GM19025 (cell line): ENCODE measurements around the gene PTPRN2.
"Not testable (repeated sequence)": the region's sequence is repeated elsewhere in the genome, so short reads cannot be mapped to it uniquely, and the experiment has no call there.

ENCODE experiments used
- ATAC-seq: cut with Tn5 transposase; IDR thresholded peaks from one replicate; pipeline ENCODE4 v1.9.1; 2021; ENCODE audit warnings: mild to moderate bottlenecking, low read depth, moderate library complexity; ENCODE audit not compliant: unreplicated experiment

The PTPRN2 gene

DNA sequence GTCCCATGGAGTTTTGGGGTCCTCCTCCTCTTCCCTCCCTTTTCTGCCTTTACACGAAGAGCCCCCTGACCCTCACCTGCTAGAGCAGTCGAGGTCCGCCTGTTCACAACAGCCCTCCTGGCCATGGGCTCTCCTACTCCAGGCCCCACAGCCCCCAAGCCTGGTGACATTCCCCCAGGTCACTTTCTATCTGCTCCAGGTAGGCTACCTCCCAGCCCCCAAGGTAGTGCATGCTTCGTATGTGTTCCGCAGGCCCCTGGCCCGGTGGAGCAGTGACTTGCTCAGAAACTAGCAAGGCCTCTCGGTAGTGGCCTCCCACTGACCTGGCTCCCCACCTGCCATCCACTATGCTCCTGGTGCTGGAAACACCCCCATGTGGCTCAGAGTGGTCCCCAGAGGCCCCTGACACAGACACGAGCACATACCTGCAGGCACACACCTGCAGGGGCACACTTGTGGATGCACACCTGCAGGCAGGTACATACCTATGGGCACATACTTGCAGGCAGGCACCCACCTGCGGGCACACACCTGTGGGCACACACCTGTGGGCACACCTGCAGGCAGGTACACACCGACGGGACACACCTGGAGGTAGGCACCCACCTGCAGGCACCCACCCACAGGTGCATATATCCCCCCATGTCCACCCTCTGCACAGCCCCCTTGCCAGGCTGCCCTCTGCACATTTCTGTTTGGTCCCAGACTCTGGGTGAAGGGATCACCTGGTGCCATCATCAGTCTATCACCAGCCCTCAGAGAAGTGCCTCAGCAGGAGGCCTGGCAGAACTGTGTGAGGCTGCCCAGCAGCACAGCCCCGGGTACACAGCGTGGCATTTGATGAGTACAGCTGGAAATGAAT lies 322.5 kb downstream of the PTPRN2 start:
- no peak for ATAC-seq

DNA sequence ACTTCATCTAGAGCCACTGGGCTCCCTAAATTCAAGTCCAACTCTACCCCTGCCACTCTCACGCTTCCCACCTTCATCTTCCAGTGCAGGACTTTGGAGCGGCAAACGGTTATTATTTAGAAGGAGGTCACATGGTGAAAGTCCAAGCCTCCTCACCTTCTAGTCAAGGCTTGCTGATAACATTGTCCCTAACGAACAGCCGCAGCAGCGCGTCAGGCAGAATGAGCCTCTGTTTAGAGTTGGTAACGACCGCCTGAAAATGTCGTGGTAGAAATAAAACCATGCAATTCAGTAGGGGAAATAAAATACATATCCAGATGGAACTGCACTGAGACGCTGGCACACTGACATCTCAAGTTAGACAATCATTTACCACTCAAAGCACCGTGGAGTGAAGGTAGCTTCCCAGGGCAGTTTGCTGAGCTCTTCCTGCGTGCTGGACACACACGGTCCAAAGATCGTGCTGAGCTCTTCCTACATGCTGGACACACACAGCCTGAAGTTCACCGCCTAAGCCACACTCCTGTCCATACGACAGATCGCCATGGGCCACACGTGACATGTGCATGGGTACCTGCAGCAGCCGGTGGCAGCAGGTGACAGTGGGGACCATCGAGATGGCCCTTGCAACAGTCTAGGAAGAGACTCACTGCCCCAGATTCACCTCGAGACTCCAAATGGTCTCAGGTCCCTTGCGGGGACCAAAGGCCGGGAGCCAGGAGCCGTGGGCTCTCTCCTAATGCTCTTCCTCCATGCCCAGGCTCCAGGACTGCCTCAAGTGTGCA lies 323.5 kb downstream of the PTPRN2 start:
- ATAC-seq = no peak

DNA sequence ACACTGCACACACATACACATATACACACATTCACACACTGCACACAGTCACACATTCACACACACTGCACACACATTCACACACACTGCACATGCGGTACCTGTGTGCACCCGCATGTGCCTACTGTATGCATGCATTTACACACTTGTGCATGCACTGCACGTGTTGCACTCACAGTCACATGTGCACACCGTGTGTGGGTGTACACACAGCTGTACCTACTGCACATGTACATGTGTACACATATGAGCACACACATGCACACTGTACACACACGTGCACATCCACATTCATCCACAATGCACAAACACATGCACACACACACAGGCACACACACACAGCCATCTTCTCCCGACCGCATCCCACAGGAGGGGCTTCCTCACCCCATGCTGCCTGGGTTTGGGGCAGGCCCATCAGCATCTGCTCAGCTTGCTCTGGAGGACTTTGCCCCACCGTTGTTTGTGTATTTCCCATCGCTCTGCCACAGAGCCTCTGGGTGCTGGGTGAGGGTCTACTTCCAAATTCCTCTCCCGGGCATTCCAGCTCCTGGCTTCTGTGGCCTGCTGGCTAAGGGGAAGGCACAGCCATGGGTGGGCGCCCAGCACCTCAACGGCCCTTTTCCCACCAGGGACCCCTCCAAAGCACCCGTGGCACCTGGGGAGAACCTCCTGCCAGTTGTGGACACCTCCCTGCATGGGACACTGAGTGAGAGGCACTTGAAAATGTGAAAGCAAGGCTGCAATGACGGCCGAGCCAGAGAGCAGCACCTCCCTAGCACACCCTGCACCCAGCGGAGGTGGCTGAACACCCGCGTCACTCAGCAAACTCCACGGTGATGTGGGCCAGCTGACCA lies 324.3 kb downstream of the PTPRN2 start:
- ATAC-seq = no peak

DNA sequence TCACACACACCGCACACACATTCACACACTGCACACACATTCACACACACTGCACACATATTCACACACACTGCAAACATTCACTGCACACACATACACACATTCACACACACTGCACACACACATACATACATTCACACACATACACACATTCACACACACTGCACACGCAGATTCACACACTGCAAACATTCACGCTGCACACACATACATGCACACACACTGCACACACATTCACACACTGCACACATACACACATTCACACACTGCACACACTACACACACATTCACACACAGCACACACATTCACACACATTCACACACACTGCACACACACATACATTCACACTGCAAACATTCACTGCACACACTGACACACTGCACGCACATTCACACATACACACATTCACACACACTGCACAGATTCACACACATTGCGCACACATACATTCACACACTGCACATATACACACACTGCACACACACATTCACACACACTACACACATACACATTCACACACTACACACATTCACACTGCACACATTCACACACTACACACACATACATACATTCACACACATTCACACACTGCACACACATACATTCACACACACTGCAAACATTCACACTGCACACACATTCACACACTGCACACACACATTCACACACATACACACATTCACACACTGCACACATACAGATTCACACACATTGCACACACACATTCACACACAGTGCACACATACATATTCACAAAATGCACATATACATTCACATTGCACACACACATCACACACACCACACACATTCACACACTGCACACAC lies 325.1 kb downstream of the PTPRN2 start:
- no peak for ATAC-seq

DNA sequence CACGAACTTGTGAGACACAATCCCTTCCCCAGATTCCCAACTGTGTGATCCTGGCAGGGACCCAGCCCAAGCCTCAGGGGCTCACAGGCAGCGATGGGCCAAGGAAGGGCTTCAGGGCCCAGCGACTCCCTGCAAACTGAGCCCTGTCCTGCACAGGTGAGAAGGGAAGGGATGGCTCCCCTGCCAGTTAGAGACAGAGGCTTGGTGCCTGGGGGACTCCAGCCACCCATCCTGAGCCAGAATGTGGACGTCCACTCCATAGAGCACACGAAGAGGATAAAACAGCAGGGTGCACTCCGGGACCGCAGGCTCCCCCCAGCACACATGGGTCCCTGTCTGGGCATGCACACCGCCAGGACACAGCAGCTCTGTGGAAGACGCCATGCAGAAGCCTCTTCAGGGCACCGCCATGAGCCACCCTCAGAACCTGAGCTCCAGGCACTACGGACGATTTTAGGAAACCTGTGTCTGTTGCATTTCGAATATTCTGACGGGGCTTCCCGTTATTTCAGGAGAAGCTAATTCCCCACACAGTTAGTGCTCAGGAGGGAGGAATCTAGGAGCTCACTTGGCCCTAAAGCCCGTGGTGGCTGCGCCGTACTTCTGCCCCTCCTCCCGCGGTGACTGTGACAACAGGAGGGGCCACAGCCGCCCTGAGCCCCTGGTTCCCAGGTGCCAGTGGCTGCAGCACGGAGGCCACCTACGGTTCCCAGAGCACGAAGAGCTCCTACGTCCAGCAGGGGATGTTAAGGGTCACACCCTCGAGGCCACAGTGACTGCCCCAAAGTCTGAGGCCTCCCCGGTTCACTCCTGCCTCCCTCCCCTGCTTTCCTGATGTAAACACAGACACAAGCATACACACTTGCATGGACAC lies 326.0 kb downstream of the PTPRN2 start:
- ATAC-seq = no peak

DNA sequence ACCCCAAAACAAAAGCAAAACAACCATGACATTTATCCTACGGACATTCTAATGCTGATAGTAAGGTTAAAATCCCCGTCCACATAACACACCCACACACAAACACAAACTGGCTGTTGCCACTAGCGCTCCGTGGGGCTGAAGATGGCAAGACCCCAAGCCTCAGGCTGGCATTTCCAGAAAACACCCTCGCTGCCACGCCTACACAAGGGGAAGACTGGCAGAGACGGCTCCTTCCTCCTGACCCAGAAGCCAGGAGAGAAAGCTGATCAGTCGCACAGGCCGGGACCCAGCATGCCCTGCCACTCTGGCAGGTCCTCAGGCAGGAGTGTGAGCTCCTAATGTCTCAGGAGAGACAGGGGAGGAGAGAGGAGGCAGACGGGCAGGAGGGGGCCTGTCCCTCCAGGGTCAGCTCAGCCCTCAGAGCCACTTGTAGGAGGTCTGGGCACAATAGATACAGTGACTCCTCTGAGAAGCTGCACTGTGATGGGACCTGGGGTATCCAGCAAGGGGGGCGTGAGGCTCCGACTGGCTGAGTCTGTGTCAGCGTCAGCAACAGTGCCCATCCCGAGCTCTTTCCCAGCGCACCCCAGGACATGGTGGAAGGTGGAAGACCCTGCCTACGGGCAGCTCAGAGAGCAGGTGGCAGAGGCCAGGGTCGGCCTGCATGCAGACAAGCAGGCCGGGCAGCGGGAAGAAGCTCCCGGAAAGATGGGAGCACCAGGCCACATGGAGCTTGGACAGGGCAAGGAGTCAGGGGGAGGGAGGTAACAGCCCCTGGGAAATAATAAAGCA lies 326.9 kb downstream of the PTPRN2 start:
- ATAC-seq = no peak

DNA sequence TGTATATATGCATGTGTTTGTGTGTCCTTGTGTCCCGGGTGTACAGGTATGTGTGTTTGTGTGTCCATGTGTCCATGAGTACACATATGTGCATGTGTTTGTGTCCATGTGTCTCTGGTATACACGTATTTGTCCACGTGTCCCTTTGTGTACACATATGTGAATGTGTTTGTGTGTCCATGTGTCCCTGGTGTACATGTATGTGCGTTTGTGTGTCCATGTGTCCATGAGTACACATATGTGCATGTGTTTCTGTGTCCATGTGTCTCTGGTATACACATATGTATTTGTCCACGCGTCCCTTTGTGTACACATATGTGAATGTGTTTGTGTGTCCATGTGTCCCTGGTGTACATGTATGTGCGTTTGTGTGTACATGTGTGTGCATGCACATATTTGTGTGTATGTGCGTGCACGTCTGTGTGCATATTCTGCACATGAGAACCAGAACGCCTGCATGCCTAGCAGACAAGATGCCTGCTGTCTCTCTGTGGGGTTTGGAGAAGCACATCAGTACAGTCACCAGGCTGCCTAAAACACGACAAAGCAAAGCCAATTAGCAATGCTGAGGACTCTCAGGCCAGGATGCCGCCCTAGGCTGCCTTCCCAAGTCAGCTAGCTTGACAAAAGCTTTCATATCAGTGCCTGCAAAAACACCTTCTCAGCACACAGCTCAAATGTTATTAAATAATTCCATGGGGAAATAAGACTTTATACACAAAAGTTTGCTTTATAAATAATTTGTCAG lies 327.8 kb downstream of the PTPRN2 start:
- ATAC-seq = no peak

DNA sequence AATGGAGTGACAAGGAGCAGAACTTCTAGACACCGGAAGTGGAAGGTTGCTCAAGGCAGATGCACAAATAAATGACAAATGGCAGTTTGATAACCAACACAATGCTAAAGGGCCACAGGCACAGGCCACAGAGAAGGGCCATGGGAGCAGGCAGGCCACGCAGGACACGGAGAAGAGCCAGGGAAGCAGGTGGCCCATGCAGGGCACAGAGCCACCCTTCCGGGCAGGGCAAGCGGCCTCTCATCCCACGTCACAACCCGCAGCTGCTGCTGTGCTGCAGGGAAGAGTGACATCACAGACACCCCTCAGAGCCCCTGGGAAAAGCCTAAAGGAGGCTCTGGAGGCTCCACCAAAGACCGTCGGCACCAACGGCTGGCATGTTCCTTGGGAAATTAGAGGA lies 328.5 kb downstream of the PTPRN2 start:
- no peak for ATAC-seq

DNA sequence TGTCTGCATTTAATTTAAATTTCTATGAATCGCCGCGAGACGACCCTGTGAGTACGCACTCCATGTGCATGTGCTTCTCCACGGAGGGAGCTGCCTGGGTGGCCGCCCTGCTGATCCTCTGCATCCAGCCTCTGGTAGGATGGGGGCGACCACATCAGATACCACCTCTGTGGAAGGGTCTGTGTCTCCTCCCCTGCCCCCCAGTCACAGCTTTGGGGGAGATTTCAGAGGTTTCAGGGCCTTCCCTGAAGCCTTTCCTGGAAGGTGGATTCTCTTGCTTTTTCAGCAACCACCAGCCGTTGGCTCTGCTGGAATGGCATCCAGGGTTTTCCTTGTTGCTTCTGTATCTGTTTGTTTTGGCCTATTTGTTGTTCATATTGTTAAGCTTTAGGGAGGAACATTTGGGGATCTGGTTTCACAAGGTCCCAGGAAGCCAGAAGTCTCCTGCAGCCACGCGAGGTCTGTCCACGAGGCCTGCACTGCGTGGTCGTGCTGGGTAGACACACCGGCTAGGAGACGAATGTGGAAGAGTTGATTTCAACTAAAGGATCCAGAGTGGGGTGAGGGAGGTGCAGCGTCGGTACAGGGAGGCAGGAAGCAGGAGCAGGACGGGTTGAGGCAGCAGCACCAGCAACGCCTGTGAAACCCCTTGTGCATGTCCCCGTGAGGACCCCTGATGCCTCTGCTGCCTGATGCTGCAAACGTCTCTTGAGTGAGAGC lies 329.1 kb downstream of the PTPRN2 start:
- no peak for ATAC-seq

DNA sequence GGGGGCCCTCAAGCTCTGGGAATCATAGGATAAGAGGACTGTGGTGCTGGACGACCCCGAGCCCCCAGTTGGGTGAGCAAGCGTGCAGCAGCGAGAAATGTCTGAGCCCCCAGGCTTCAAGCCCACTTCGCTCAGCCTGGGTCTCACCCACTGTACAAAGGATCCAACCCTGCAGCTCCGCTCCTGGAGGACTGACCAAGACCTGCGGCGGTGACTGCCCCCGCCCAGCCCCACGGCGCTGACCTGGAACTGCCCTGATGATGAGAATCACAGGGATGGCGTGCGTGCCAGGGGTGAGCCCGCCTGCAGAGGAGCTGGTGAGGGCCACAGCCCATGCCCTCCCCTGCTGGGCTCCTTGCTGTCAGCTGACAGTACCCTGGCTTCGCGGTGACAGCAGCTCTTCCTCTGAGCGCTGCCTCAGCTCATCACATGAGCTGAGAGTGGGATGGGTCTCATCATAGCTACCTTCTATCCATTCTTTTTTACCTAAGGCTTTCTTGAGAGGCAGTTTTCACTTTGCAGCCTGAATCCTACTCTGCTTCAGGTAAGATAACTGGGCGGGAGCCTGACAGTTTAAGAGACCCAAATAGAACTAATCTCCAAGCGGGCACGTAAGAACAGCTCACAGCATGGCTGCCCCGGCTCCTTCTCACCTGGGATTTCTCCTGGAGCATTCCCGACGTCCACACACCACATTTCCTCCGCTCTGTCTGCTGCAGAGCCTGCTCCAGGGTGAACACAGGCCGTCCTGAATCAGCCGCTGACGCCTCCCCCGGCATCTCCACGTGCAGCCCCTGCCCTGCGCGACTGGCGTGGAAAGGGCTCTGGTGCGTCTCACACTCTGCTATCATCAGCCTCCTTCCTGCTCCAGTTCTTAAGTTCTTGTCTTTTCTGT lies 329.9 kb downstream of the PTPRN2 start:
- ATAC-seq = no peak

DNA sequence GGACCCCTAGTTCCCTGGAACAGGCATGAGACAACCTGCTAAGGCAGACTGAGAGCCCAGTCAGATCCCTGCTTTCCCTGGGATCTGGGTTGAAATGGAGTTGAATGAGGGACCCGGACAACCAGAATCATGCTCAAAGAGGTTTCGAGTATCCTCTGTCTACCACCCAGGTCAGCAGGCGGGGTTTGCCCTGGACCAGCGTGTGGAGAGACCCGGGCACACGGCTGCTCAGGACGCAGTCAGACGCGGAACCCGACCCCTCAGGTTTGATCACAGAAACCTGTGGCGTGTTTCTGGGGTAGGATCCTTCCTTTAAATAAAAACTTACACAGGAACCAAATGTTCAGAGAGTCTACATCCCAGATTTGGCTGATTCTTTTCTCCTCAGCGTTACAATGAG lies 330.6 kb downstream of the PTPRN2 start:
- ATAC-seq = no peak

DNA sequence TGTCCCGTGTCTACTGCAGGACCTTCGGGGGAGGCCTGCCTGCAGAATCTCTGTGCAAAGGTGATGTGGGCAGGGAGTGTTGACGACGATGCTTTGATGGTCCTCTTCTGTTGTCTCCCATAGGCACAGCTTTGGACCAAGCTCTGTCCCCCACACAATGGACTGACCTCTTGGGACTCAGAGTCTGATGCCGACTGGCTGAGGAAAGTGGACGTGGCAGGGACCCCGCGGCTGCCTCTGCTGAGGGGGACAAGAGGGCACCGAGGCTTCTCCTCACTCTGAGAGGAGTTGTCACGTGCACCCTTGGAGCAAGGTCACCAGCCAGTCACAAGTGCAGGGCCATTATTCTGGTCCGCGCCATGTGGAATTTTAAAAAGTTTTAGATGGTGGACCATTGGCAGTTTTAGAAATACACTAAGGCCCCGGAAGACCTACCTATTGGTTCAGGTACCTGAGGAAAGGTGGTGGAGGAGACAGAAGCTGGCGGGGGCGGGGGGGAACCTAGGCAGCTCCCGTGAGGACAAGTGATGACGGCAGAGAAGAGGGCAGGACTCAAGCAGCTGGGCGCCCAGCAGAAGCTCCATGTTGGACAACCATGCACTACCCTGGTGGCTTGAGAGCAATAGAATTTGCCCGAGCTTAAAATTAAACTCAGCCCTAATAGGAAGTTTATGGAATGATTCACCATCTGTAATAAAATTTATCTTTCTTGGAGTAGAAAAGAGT lies 331.4 kb downstream of the PTPRN2 start:
- ATAC-seq = no peak

DNA sequence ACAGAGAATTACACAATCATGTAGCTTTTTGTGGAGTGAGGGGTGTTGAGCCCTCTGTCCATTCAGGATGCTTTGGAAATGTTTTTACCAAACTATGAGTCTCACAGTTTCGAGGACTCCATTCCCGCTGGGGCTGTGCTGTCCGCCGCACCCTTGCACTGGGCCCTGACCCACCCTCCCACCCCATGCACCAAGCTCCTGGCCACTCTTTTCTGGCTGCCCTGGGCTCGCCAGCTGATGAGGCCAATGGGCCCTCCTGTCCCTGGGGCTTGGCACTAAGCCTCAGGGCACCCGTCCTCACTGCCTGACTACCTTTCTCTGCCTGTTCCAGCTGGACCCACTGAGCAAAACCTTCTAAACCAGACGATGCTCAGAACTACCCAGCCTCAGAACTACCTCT lies 332.1 kb downstream of the PTPRN2 start:
- no peak for ATAC-seq

DNA sequence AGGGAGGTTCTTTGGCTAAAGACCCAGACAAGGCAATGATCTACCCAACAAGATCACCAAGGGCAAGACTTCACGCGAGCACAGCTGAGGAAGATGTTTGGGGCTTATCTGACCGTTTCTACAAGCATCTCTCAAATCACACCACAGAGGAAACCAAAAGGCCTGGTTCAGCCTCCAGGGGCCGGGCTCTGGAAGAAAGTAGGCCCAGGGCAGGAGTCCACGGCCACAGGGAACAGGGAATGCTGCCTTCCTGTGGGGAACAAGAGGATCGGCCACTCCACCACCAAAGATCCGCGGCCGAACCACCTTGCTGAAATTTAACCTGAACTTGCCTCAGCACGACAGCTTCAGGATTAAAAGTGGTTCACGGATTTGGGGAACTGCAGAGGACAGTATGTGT lies 332.5 kb downstream of the PTPRN2 start:
- ATAC-seq = no peak

DNA sequence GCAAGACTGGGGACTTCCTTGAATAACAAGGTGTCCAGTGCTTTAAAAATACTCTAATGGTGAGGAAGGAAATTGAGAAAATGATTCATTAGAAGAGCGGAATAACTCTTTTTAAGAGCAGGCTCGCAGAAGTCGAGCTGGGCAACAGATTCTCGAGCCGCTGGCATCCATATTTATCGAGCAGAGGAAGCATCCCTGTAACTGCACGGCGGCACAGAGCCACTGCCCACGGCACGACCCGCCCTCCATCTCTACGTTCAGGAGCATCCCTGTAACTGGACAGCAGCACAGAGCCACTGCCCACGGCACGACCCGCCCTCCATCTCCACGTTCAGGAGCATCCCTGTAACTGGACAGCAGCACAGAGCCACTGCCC lies 334.0 kb downstream of the PTPRN2 start:
- ATAC-seq = not testable (repeated sequence)
